ENCODE results near the gene TPPP2. TPM values are rescaled to one million over a fixed set of nuclear protein-coding genes. Genes with fewer than 3 reads are reported as not detected.

The TPPP2 gene
- total RNA-seq, 1 experiment from 2014 or later, result not detected

- ChIA-PET POLR2A (no interaction called here), CTCF (no interaction called here)
- no peak for ATAC-seq
- TF ChIP-seq POLR2AphosphoS5 (IDR thresholded peaks at IDR 0.05; ENCODE audit: low read depth, low read length) (no peak), CTCF (IDR thresholded peaks at IDR 0.05) (no peak), SIN3A (IDR thresholded peaks at IDR 0.05; ENCODE audit: borderline replicate concordance, insufficient read depth, low read depth, low read length) (no peak), TCF7L2 (IDR thresholded peaks at IDR 0.05; ENCODE audit: low read depth, low read length) (no peak)
- TF ChIP-seq, protein P1, sequence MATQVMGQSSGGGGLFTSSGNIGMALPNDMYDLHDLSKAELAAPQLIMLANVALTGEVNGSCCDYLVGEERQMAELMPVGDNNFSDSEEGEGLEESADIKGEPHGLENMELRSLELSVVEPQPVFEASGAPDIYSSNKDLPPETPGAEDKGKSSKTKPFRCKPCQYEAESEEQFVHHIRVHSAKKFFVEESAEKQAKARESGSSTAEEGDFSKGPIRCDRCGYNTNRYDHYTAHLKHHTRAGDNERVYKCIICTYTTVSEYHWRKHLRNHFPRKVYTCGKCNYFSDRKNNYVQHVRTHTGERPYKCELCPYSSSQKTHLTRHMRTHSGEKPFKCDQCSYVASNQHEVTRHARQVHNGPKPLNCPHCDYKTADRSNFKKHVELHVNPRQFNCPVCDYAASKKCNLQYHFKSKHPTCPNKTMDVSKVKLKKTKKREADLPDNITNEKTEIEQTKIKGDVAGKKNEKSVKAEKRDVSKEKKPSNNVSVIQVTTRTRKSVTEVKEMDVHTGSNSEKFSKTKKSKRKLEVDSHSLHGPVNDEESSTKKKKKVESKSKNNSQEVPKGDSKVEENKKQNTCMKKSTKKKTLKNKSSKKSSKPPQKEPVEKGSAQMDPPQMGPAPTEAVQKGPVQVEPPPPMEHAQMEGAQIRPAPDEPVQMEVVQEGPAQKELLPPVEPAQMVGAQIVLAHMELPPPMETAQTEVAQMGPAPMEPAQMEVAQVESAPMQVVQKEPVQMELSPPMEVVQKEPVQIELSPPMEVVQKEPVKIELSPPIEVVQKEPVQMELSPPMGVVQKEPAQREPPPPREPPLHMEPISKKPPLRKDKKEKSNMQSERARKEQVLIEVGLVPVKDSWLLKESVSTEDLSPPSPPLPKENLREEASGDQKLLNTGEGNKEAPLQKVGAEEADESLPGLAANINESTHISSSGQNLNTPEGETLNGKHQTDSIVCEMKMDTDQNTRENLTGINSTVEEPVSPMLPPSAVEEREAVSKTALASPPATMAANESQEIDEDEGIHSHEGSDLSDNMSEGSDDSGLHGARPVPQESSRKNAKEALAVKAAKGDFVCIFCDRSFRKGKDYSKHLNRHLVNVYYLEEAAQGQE (IDR thresholded peaks at IDR 0.05; ENCODE audit: insufficient read depth in 1 of 2, low read depth in 2 of 2, low read length in 1 of 2), result no peak
- Histone ChIP-seq H3K27me3 (ENCODE audit: control insufficient read depth, insufficient read depth, low read length) (no peaks in the 10 kb centered on the region), H3K9me3 (ENCODE audit: control insufficient read depth, insufficient read depth, low read depth, low read length) (no peaks in the 10 kb centered on the region), H3K36me3 (ENCODE audit: control insufficient read depth, insufficient read depth, low read length) (peaks cover 1% of the 10 kb centered on the region), H3K27ac (ENCODE audit: low read length) (no peak overlapping the region), H3K4me1 (ENCODE audit: control insufficient read depth, insufficient read depth, low read length) (no peaks in the 10 kb centered on the region), H3K4me3 (ENCODE audit: low read depth in 2 of 2, low read length in 2 of 2) (no peak overlapping the region)
- BruUV-seq (replicated peaks), result no TSS peak
- DNase-seq (ENCODE audit: low read depth, low spot score), result no peak
- in situ Hi-C loops (cut with HindIII; ENCODE audit: low pct_unique_long_range_greater_than_20kb, low sequenced_read_pairs), result no loop called here
- intact Hi-C loops (cut with micrococcal nuclease; ENCODE audit: unreplicated experiment), result no loop called here
Measured at GRCh38 chr14:20998139-20998538, 31.9 kb upstream of the TPPP2 start.

DNA sequence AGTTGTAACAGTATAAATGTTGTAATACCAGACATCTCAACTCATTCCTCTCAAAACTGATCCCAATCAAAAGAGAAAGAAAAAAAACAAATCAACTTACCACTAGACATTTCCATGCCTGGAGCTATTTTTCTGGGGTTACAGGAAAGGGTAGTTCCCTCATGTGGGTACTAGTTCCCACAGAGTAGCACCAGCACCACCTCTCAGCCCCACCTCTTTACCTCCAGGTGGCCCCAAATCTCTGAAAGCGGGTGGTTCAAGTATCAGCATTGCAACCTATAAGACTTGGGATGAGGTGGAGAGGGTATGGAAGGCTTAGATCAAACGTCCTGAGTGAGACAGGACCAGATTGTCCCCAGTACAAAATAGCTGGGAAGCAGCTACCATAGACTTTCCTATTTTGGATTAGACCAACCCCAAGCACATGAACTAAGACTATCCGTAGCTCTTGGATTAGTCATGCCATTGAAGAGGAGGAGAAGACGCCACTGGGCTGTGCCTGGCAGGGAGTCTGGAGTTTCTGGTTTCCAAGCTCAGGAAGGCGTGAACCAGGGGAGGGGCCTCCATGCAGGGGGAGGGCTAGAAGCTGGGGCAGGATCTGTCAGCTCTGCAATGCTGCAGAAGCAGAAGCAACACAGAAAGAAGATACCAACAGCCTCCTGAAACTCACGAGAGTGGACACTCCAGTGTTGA, 31.2 kb upstream of the TPPP2 start, which contains the start of gene SLC39A2:
Gene SLC39A2, plus strand, starts transcription at position 620 of the 693 bp plus-strand sequence. CDS start 154 bp downstream, outside the sequence.
- TF ChIP-seq, protein P1 (IDR thresholded peaks at IDR 0.05; ENCODE audit: insufficient read depth in 1 of 2, low read depth in 2 of 2, low read length in 1 of 2), result no peak
- TF ChIP-seq TCF7L2 (IDR thresholded peaks at IDR 0.05; ENCODE audit: low read depth, low read length) (no peak), CTCF (IDR thresholded peaks at IDR 0.05) (no peak), SIN3A (IDR thresholded peaks at IDR 0.05; ENCODE audit: borderline replicate concordance, insufficient read depth, low read depth, low read length) (no peak), POLR2AphosphoS5 (IDR thresholded peaks at IDR 0.05; ENCODE audit: low read depth, low read length) (no peak)
- no peak for DNase-seq (ENCODE audit: low read depth, low spot score)
- H3K36me3 ChIP-seq (ENCODE audit: control insufficient read depth, insufficient read depth, low read length), result no peaks in the 10 kb centered on the region; the same call in 1 of the 2 replicates
- H3K4me3 ChIP-seq (ENCODE audit: low read depth in 2 of 2, low read length in 2 of 2), result no peak within 1 kb of the TSS
- no TSS peak for BruUV-seq (replicated peaks)
- H3K27ac ChIP-seq (ENCODE audit: low read length), result no peak within 1 kb of the TSS
- no peak; the same call in 1 of the 2 replicates for ATAC-seq
- ChIA-PET POLR2A (no interaction called here), CTCF (no interaction called here)
- in situ Hi-C loops (cut with HindIII; ENCODE audit: low pct_unique_long_range_greater_than_20kb, low sequenced_read_pairs) (no loop called here), intact Hi-C loops (cut with micrococcal nuclease; ENCODE audit: unreplicated experiment) (no loop called here)
- H3K9me3 ChIP-seq (ENCODE audit: control insufficient read depth, insufficient read depth, low read depth, low read length), result no peaks in the 10 kb centered on the region
- H3K27me3 ChIP-seq (ENCODE audit: control insufficient read depth, insufficient read depth, low read length), result no peaks in the 10 kb centered on the region
- H3K4me1 ChIP-seq (ENCODE audit: control insufficient read depth, insufficient read depth, low read length), result no peaks in the 10 kb centered on the region
